AG04449 (cell line): Measurements from ENCODE around the gene GRB2.
"Not testable (repeated sequence)": the region's sequence is repeated elsewhere in the genome, so short reads cannot be mapped to it uniquely, and the experiment has no call there.

ENCODE experiments used
- CTCF ChIA-PET: fragments of 350-600 bp; formaldehyde crosslinking; extraction: SDS; loops from one replicate; lab custom pipeline; 2021; ENCODE audit warnings: antibody characterized with exemption; lab: Yijun Ruan, JAX
- POLR2A ChIA-PET: fragments of 400-600, 350-600 bp; formaldehyde crosslinking; extraction: SDS; loops from one replicate; lab custom pipeline; 2020; ENCODE audit warnings: antibody characterized with exemption, inconsistent platforms; lab: Yijun Ruan, JAX
- DNase-seq: peaks from one replicate; pipeline ENCODE4 v3.0.0-alpha.2; 2010; ENCODE audit warnings: low read depth, low spot score
- H3K4me3 ChIP-seq: 2 replicates; pipeline ENCODE4 v1.5.1; 2011; ENCODE audit warnings: low read depth, mild to moderate bottlenecking, control low read depth, low read length
- TF ChIP-seq, protein P1 (sequence below): IDR thresholded peaks from one replicate; pipeline ENCODE4 v1.5.1; 2011; ENCODE audit warnings: mild to moderate bottlenecking, moderate library complexity, low read length, control low read depth, inconsistent platforms; ENCODE audit not compliant: insufficient read depth; ENCODE audit errors: missing control alignments

The GRB2 gene

DNA sequence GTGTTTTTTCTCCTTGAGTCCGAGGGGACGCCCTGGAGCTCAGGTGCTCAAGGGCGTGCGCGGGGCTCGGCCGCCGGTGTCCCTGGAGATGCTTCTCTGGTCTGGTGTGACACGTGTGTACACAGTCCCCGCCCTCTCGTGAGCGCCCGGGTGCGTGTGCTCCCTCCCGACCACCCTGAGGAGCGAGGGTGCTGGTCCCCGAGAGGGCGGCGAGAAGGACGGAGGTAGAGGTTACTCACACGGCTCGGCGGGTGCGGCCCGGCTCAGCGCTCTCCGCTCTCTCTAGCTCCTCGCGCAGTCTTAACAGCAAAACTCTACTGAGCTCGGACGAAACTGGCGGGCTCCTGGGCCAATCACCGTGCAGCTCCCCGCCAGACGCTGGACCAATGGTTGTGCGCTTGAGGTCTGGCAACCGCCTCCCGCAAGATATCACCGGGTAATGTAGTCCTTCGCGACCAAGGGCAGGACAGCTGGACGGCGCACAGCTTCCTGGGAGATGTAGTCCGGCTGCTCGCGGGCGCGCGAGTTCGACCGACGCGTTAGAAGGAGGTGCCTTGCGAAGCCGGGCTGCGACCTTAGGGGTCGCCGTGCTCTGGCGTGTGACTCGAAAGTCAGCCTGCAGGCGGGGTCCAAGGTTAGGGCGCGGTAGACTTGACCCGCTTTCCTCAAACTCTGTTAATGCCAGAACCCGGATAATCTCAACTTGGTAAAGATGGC is 116.2 kb downstream of the GRB2 start, which contains the start of gene SLC25A19:
Gene SLC25A19, minus strand, starts transcription at position 319 of the 717 bp plus-strand sequence. CDS start 2,669 bp downstream, outside the sequence.
- CTCF ChIA-PET: interaction anchor here (0.9 to 5.7 kb wide), 7 partner anchors 18 to 123 kb away, joined by 4 to 54 read pairs (median 6); partner anchors contain the start of gene MIF4GD

DNA sequence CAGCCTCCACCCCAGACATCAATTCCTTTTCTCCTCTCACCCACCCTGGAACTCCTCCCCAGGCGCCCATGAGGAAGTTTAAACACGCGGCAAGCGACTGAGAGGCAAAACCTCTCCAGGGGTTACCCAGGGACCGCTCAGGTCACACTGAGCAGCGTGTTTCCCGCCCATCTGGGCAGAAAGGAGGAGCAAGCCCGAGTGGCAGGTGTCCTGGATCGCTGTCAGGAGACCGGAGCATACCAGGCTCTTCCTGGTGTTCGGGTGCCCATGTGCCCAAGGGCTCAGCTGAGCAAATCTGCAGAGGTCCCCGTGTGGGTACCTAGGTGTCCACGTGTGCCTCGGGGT is 116.7 kb downstream of the GRB2 start:
- peak overlapping the region; percentile 92 for H3K4me3 ChIP-seq
- POLR2A ChIA-PET: interaction anchor here (0.7 to 1.4 kb wide), 7 partner anchors 11 to 167 kb away, joined by 3 to 23 read pairs (median 8); partner anchors contain the start of genes GGA3, GRB2, MIF4GD and MRPS7
- TF ChIP-seq, protein P1, sequence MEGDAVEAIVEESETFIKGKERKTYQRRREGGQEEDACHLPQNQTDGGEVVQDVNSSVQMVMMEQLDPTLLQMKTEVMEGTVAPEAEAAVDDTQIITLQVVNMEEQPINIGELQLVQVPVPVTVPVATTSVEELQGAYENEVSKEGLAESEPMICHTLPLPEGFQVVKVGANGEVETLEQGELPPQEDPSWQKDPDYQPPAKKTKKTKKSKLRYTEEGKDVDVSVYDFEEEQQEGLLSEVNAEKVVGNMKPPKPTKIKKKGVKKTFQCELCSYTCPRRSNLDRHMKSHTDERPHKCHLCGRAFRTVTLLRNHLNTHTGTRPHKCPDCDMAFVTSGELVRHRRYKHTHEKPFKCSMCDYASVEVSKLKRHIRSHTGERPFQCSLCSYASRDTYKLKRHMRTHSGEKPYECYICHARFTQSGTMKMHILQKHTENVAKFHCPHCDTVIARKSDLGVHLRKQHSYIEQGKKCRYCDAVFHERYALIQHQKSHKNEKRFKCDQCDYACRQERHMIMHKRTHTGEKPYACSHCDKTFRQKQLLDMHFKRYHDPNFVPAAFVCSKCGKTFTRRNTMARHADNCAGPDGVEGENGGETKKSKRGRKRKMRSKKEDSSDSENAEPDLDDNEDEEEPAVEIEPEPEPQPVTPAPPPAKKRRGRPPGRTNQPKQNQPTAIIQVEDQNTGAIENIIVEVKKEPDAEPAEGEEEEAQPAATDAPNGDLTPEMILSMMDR: no peak
- CTCF ChIA-PET: interaction anchor here (0.9 to 5.7 kb wide), 6 partner anchors 17 to 123 kb away, joined by 5 to 54 read pairs (median 6); partner anchors contain the start of gene MIF4GD
- no peak for DNase-seq

More for the DNA sequence above, 116.2 kb downstream of the GRB2 start, which contains the start of gene SLC25A19:
- DNase-seq: peak; percentile 90
- H3K4me3 ChIP-seq: peak within 1 kb of the TSS; percentile 92
- POLR2A ChIA-PET: interaction anchor here (0.6 to 1.4 kb wide), 11 partner anchors 12 to 167 kb away, joined by 3 to 23 read pairs (median 4); partner anchors contain the start of genes GGA3, GRB2, MIF4GD and MRPS7
- TF ChIP-seq, protein P1: no peak

DNA sequence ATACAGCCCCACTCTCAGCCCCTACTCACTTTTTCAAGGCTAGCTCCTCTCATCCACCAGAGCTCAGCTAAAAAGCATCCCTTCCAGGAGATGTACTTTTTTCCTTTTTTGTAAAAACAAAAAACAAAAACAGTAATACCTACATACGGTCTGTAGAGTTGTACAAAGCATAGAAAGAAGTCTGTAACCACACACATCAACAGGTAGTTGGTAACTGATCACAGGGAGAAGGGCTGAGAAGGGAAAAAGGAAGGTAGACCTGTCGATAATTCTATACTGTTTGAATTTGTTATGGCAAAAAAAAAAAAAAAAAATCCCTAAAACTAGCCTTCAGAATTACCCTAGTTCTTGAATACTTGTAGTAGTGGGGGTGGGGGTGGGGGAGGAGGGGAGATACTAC is 117.1 kb downstream of the GRB2 start:
- ChIA-PET CTCF (interaction anchor here (1.2 to 5.7 kb wide), 4 partner anchors 17 to 115 kb away, joined by 5 to 54 read pairs (median 11); partner anchors contain the start of gene MIF4GD), POLR2A (interaction anchor here (0.8 kb wide), 1 partner anchor 168 kb away, joined by 4 read pairs; the partner anchor contains the start of gene TMEM94)
- H3K4me3 ChIP-seq: peak overlapping the region; percentile 92
- no peak for DNase-seq
- TF ChIP-seq, protein P1: no peak

DNA sequence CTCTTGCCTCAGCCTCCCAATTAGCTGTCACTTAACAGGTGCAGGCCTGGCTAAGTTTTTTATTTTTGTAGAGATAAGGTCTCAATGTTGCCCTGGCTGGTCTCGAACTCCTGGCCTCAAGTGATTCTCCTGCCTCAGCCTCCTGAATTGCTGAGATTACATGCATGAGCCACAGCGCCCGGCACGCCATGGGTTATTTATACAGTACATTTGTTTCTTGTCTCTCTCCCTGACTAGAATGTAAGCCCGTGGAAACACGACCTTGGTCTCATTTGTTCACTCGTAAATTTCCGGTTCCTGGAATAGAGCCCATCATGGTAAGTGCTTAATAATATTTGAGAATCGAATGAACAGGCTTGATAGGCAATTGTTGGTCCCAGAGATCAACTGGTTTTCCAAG is 118.3 kb downstream of the GRB2 start:
- TF ChIP-seq, protein P1: no peak
- no peak overlapping the region for H3K4me3 ChIP-seq

DNA sequence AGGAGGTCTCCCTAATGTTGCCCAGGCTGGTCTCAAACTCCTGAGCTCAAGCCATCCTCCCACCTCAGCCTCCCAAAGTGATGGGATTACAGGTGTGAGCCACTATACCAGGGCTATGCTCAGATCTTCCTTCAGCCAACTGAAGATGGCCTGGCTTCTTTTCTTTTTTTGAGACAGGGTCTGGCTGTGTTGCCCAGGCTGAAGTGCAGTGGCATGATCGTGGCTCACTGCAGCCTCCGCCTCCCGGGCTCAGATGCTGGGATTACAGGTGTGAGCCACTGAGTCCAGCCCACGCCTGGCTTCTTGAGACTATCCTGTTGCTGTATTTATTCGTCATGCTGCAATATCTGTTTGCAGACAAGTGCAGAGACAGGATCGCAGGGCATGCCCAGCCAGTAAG is 120.4 kb downstream of the GRB2 start:
- CTCF ChIA-PET: interaction anchor here (8.2 kb wide), 1 partner anchor 14 kb away, joined by 76 read pairs; the partner anchor contains the start of gene MIF4GD
- TF ChIP-seq, protein P1: no peak
- POLR2A ChIA-PET: no interaction called here
- no peak overlapping the region for H3K4me3 ChIP-seq
- DNase-seq: no peak

More for the DNA sequence above, 118.3 kb downstream of the GRB2 start:
- DNase-seq: no peak
- ChIA-PET CTCF (no interaction called here), POLR2A (no interaction called here)

DNA sequence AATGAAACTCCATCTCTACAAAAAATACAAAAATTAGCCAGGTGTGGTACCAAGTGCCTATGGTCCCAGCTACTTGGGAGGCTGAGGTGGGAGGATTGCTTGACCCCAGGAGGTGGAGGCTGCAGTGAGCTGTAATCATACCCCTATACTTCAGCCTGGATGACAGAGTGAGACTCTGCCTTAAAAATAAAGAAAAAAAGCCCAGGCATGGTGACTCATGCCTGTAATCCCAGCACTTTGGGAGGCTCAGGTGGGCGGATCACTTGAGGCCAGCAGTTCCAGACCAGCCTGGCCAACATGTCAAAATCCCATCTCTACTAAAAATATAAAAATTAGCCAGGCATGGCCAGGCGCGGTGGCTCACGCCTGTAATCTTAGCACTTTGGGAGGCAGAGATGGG is 125.3 kb downstream of the GRB2 start:
- DNase-seq, H3K4me3 ChIP-seq, POLR2A ChIA-PET: not testable (repeated sequence)
- CTCF ChIA-PET: interaction anchor here (1.0 to 8.2 kb wide), 4 partner anchors 9 to 132 kb away, joined by 3 to 76 read pairs (median 4); partner anchors contain the start of genes GGA3, MIF4GD and MRPS7
